Common myeloid progenitor, CD34-positive (primary cell): ENCODE results near the gene NOVA1.

Experiments used
- CTCF ChIA-PET: fragments of 350-600 bp; sonication (Branson Sonifier 250); formaldehyde crosslinking; loops from one replicate; lab custom pipeline; 2021; ENCODE audit warnings: antibody characterized with exemption; lab: Charles Lee
- POLR2A ChIA-PET: fragments of 350-600 bp; sonication (Branson Sonifier 250); formaldehyde crosslinking; loops from one replicate; lab custom pipeline; 2021; ENCODE audit warnings: antibody characterized with exemption; lab: Charles Lee
- DNase-seq, 3 donors: peaks; one replicate each; pipeline versions ENCODE4 v3.0.0 to v3.0.0-alpha.2; 2013
- H3K27ac ChIP-seq, 2 experiments: 1 replicate in 1 of 2; 2 replicates in 1 of 2; pipeline ENCODE4 v1.7.0; 2013; ENCODE audit warnings: inconsistent platforms in 2 of 2, low read length in 2 of 2, mild to moderate bottlenecking in 2 of 2, low read depth in 1 of 2, moderate library complexity in 1 of 2; ENCODE audit not compliant: severe bottlenecking in 2 of 2, insufficient read depth in 1 of 2, poor library complexity in 1 of 2
- H3K27me3 ChIP-seq, 5 experiments: replicated peaks in 2 of 5; 1 replicate in 3 of 5; 2 replicates in 2 of 5; pipeline versions ENCODE4 v1.6.1 to v1.7.0; 2013; ENCODE audit warnings: low read length in 4 of 5, mild to moderate bottlenecking in 2 of 5, moderate library complexity in 2 of 5, inconsistent platforms in 1 of 5; ENCODE audit not compliant: insufficient read depth in 5 of 5, control insufficient read depth in 4 of 5
- H3K36me3 ChIP-seq, 4 experiments: 1 replicate in 2 of 4; 2 replicates in 2 of 4; pipeline versions ENCODE4 v1.6.1 to v1.7.0; 2013; ENCODE audit warnings: low read length in 3 of 4, control low read depth in 1 of 4, mild to moderate bottlenecking in 1 of 4; ENCODE audit not compliant: control insufficient read depth in 4 of 4, insufficient read depth in 4 of 4
- H3K4me1 ChIP-seq, 4 experiments: 1 replicate in 3 of 4; 2 replicates in 1 of 4; pipeline versions ENCODE4 v1.6.1 to v1.7.1; 2013; ENCODE audit warnings: low read length in 3 of 4, mild to moderate bottlenecking in 3 of 4, control low read depth in 1 of 4, inconsistent platforms in 1 of 4, moderate library complexity in 1 of 4; ENCODE audit not compliant: control insufficient read depth in 4 of 4, insufficient read depth in 4 of 4; ENCODE audit errors: control extremely low read depth in 1 of 4
- H3K4me3 ChIP-seq, 7 experiments: 1 replicate in 4 of 7; 2 replicates in 3 of 7; pipeline versions ENCODE4 v1.5.1 to v1.7.0; 2013; ENCODE audit warnings: mild to moderate bottlenecking in 7 of 7, low read length in 6 of 7, moderate library complexity in 6 of 7, inconsistent platforms in 2 of 7, low read depth in 2 of 7, control low read depth in 1 of 7; ENCODE audit not compliant: insufficient read depth in 4 of 7, control insufficient read depth in 1 of 7; ENCODE audit errors: extremely low read depth in 1 of 7
- H3K9me3 ChIP-seq, 5 experiments: 1 replicate in 4 of 5; 2 replicates in 1 of 5; pipeline versions ENCODE4 v1.6.1 to v1.7.1; 2013; ENCODE audit warnings: low read length in 4 of 5, mild to moderate bottlenecking in 2 of 5, inconsistent platforms in 1 of 5, low read depth in 1 of 5, moderate library complexity in 1 of 5; ENCODE audit not compliant: control insufficient read depth in 4 of 5, insufficient read depth in 2 of 5; ENCODE audit errors: control extremely low read depth in 1 of 5
- WGBS: methylation state at CpG from one replicate; pipeline ENCODE4 v1.1.5; 2013; ENCODE audit not compliant: insufficient coverage; 5-methylcytosine and 5-hydroxymethylcytosine counted together

NOVA1 gene

GRCh38 chr14:26594148-26594547, 3.7 kb downstream of the NOVA1 start:
- H3K27ac ChIP-seq = no peak overlapping the region
- peaks cover 12 to 42% (median 21%) of the 10 kb centered on the region in 5 experiments for H3K27me3 ChIP-seq
- DNase-seq = no peak
- POLR2A ChIA-PET = no interaction called here
- CTCF ChIA-PET = interaction anchor here (1.2 kb wide), 1 partner anchor 13 kb away, joined by 3 read pairs; no protein-coding TSS in a partner anchor
- H3K4me1 ChIP-seq = peaks cover 0 to 13% (median 6%) of the 10 kb centered on the region in 4 experiments
- H3K4me3 ChIP-seq = no peak overlapping the region
- no peaks in the 10 kb centered on the region for H3K36me3 ChIP-seq
- WGBS = no CpG with 5 or more reads among the region's 2 CpGs
- peaks cover 0 to 5% (median 0%) of the 10 kb centered on the region in 5 experiments for H3K9me3 ChIP-seq

- H3K27ac ChIP-seq = no peak overlapping the region
- no peak overlapping the region for H3K4me3 ChIP-seq
- peaks cover 7 to 34% (median 14%) of the 10 kb centered on the region in 5 experiments for H3K27me3 ChIP-seq
- POLR2A ChIA-PET = interaction anchor here (0.6 kb wide), 1 partner anchor 382 kb away, joined by 3 read pairs; no protein-coding TSS in a partner anchor
- CTCF ChIA-PET = no interaction called here
- peaks cover 0 to 5% (median 0%) of the 10 kb centered on the region in 5 experiments for H3K9me3 ChIP-seq
- H3K36me3 ChIP-seq = no peaks in the 10 kb centered on the region
- H3K4me1 ChIP-seq = peaks cover 0 to 8% (median 3%) of the 10 kb centered on the region in 4 experiments
- DNase-seq = no peak
- 100% methylated on average over 1 of the region's 4 CpGs for WGBS
Observed at GRCh38 chr14:26593357-26593756, 4.5 kb downstream of the NOVA1 start.

GRCh38 chr14:26589925-26590324, 7.9 kb downstream of the NOVA1 start:
- no peak overlapping the region for H3K27ac ChIP-seq
- CTCF ChIA-PET = no interaction called here
- peaks cover 0 to 11% (median 2%) of the 10 kb centered on the region in 5 experiments for H3K27me3 ChIP-seq
- H3K9me3 ChIP-seq = no peaks in the 10 kb centered on the region
- POLR2A ChIA-PET = no interaction called here
- DNase-seq = no peak
- H3K36me3 ChIP-seq = no peaks in the 10 kb centered on the region
- H3K4me1 ChIP-seq = no peaks in the 10 kb centered on the region
- no peak overlapping the region for H3K4me3 ChIP-seq
- WGBS = 70% methylated on average over 1 of the region's 1 CpG

GRCh38 chr14:26577711-26578110, 20.1 kb downstream of the NOVA1 start:
- Histone ChIP-seq H3K4me3 (no peak overlapping the region), H3K9me3 (no peaks in the 10 kb centered on the region), H3K27me3 (no peaks in the 10 kb centered on the region), H3K36me3 (no peaks in the 10 kb centered on the region), H3K27ac (no peak overlapping the region), H3K4me1 (no peaks in the 10 kb centered on the region)
- DNase-seq = no peak
- ChIA-PET POLR2A (no interaction called here), CTCF (no interaction called here)
- WGBS = 91% methylated on average over 1 of the region's 2 CpGs

- ChIA-PET POLR2A (no interaction called here), CTCF (no interaction called here)
- WGBS = 0% methylated on average over 1 of the region's 1 CpG
- H3K27ac ChIP-seq = no peak overlapping the region
- no peaks in the 10 kb centered on the region for H3K27me3 ChIP-seq
- H3K4me1 ChIP-seq = no peaks in the 10 kb centered on the region
- H3K36me3 ChIP-seq = no peaks in the 10 kb centered on the region
- no peak overlapping the region for H3K4me3 ChIP-seq
- DNase-seq = no peak
- no peaks in the 10 kb centered on the region for H3K9me3 ChIP-seq
Observed at GRCh38 chr14:26554069-26554772, 43.6 kb downstream of the NOVA1 start.

- Histone ChIP-seq H3K36me3 (no peaks in the 10 kb centered on the region), H3K27me3 (no peaks in the 10 kb centered on the region), H3K4me1 (no peaks in the 10 kb centered on the region), H3K4me3 (no peak overlapping the region), H3K27ac (no peak overlapping the region), H3K9me3 (no peaks in the 10 kb centered on the region)
- 100% methylated on average over 2 of the region's 3 CpGs for WGBS
- CTCF ChIA-PET = no interaction called here
- POLR2A ChIA-PET = no interaction called here
- no peak for DNase-seq
Observed at GRCh38 chr14:26549571-26549970, 48.3 kb downstream of the NOVA1 start.

GRCh38 chr14:26548406-26548805, 49.4 kb downstream of the NOVA1 start:
- Histone ChIP-seq H3K27ac (no peak overlapping the region), H3K27me3 (no peaks in the 10 kb centered on the region), H3K9me3 (no peaks in the 10 kb centered on the region), H3K4me1 (no peaks in the 10 kb centered on the region), H3K4me3 (no peak overlapping the region), H3K36me3 (no peaks in the 10 kb centered on the region)
- ChIA-PET CTCF (no interaction called here), POLR2A (no interaction called here)
- no peak for DNase-seq
